Stimulated activated effector memory CD8-positive, alpha-beta T cell treated with anti-CD3 and anti-CD28 coated beads, Interleukin-12 subunit alpha, Interleukin-12 subunit beta, amount 100 ng/mL, for 72 hours (primary cell): ENCODE data around the gene DCAF17.
"Not testable (repeated sequence)": the region's sequence is repeated elsewhere in the genome, so short reads cannot be mapped to it uniquely, and the experiment has no call there.

Experiments
- ATAC-seq: fragments of 150-1000 bp; cut with Tn5 transposase; 2 replicates; pipeline ENCODE4 v1.10.0; 2021
- DNase-seq, 2 donors: peaks; one replicate each; pipeline ENCODE4 v3.0.0; 2021 to 2022; ENCODE audit warnings: low spot score in 2 of 2
- H3K27ac Mint-ChIP-seq: one replicate; pipeline ENCODE4 v1.8.0; 2022; ENCODE audit warnings: mild to moderate bottlenecking, mixed read lengths
- H3K36me3 Mint-ChIP-seq: one replicate; pipeline ENCODE4 v1.8.0; 2022; ENCODE audit warnings: mild to moderate bottlenecking, mixed read lengths
- H3K4me1 Mint-ChIP-seq: one replicate; pipeline ENCODE4 v1.8.0; 2022; ENCODE audit warnings: mixed read lengths
- H3K4me3 Mint-ChIP-seq: one replicate; pipeline ENCODE4 v1.8.0; 2022; ENCODE audit warnings: mild to moderate bottlenecking, mixed read lengths
- H3K9me3 Mint-ChIP-seq: one replicate; pipeline ENCODE4 v1.8.0; 2022; ENCODE audit warnings: mixed read lengths

DCAF17 gene

GRCh38 chr2:171422710-171423495, 11.1 kb upstream of the DCAF17 start:
- not testable (repeated sequence) for H3K9me3 Mint-ChIP-seq, DNase-seq, H3K36me3 Mint-ChIP-seq, H3K4me3 Mint-ChIP-seq, ATAC-seq, H3K27ac Mint-ChIP-seq
- peaks cover 15% of the 10 kb centered on the region for H3K4me1 Mint-ChIP-seq

GRCh38 chr2:171430516-171431410, 3.3 kb upstream of the DCAF17 start:
- no peak overlapping the region for H3K4me3 Mint-ChIP-seq
- no peaks in the 10 kb centered on the region for H3K9me3 Mint-ChIP-seq
- DNase-seq (no peak), ATAC-seq (no peak)
- no peak overlapping the region for H3K27ac Mint-ChIP-seq
- peaks cover 14% of the 10 kb centered on the region for H3K36me3 Mint-ChIP-seq
- H3K4me1 Mint-ChIP-seq, result peaks cover 26% of the 10 kb centered on the region

- Mint-ChIP-seq H3K9me3 (no peaks in the 10 kb centered on the region), H3K4me1 (peaks cover 26% of the 10 kb centered on the region), H3K4me3 (peak overlapping the region; percentile 89), H3K36me3 (peaks cover 23% of the 10 kb centered on the region), H3K27ac (peak overlapping the region; percentile 95)
- DNase-seq, result no peak
- no peak for ATAC-seq
Observed at GRCh38 chr2:171431677-171432167, 2.3 kb upstream of the DCAF17 start.

GRCh38 chr2:171432206-171432968, 1.6 kb upstream of the DCAF17 start:
- H3K36me3 Mint-ChIP-seq, result peaks cover 30% of the 10 kb centered on the region
- ATAC-seq, result no peak
- DNase-seq, result no peak

GRCh38 chr2:171432969-171433762, 860 bp upstream of the DCAF17 start:
- DNase-seq (peak in 1 of 2 donors; percentile 65), ATAC-seq (peak; percentile 14)
- Mint-ChIP-seq H3K4me3 (peak overlapping the region; percentile 89), H3K36me3 (peaks cover 38% of the 10 kb centered on the region), H3K9me3 (no peaks in the 10 kb centered on the region), H3K4me1 (peaks cover 26% of the 10 kb centered on the region), H3K27ac (peak overlapping the region; percentile 95)

More at GRCh38 chr2:171432206-171432968, 1.6 kb upstream of the DCAF17 start:
- Mint-ChIP-seq H3K27ac (peak overlapping the region; percentile 95), H3K4me1 (peaks cover 26% of the 10 kb centered on the region), H3K4me3 (peak overlapping the region; percentile 89), H3K9me3 (no peaks in the 10 kb centered on the region)

GRCh38 chr2:171433763-171434012, 338 bp upstream of the DCAF17 start, which contains the start of gene METTL8:
TSS of gene METTL8 (minus strand) at chr2:171433990. CDS start at chr2:171392185, 41,805 bp downstream.
- Mint-ChIP-seq H3K4me1 (peaks cover 31% of the 10 kb centered on the region), H3K9me3 (no peaks in the 10 kb centered on the region)

GRCh38 chr2:171436307-171436706, 2.3 kb downstream of the DCAF17 start:
- Mint-ChIP-seq H3K4me3 (no peak overlapping the region), H3K9me3 (no peaks in the 10 kb centered on the region), H3K27ac (no peak overlapping the region), H3K36me3 (peaks cover 69% of the 10 kb centered on the region), H3K4me1 (peaks cover 36% of the 10 kb centered on the region)
- ATAC-seq, result no peak
- DNase-seq, result no peak

More at GRCh38 chr2:171433763-171434012, 338 bp upstream of the DCAF17 start, which contains the start of gene METTL8:
- Mint-ChIP-seq H3K27ac (peak within 1 kb of the TSS; percentile 95), H3K36me3 (peaks cover 43% of the 10 kb centered on the region), H3K4me3 (peak within 1 kb of the TSS; percentile 89)
- no peak for ATAC-seq
- DNase-seq, result peak in 1 of 2 donors; percentile 93

GRCh38 chr2:171441470-171441869, 7.4 kb downstream of the DCAF17 start:
- Mint-ChIP-seq H3K9me3 (no peaks in the 10 kb centered on the region), H3K27ac (no peak overlapping the region), H3K4me3 (no peak overlapping the region), H3K36me3 (peaks cover 99% of the 10 kb centered on the region), H3K4me1 (peaks cover 10% of the 10 kb centered on the region)
- DNase-seq, result no peak
- no peak for ATAC-seq

- Mint-ChIP-seq H3K9me3 (no peaks in the 10 kb centered on the region), H3K4me1 (no peaks in the 10 kb centered on the region), H3K27ac (no peak overlapping the region), H3K4me3 (no peak overlapping the region), H3K36me3 (peaks cover 99% of the 10 kb centered on the region)
- ATAC-seq, result no peak
- DNase-seq, result no peak
Observed at GRCh38 chr2:171447675-171448074, 13.6 kb downstream of the DCAF17 start.

GRCh38 chr2:171451074-171451473, 17.0 kb downstream of the DCAF17 start:
- ATAC-seq, result no peak
- peaks cover 96% of the 10 kb centered on the region for H3K36me3 Mint-ChIP-seq
- H3K9me3 Mint-ChIP-seq, result no peaks in the 10 kb centered on the region
- H3K4me1 Mint-ChIP-seq, result no peaks in the 10 kb centered on the region
- no peak for DNase-seq
- no peak overlapping the region for H3K27ac Mint-ChIP-seq
- H3K4me3 Mint-ChIP-seq, result no peak overlapping the region

- no peak overlapping the region for H3K27ac Mint-ChIP-seq
- no peaks in the 10 kb centered on the region for H3K4me1 Mint-ChIP-seq
- H3K36me3 Mint-ChIP-seq, result peaks cover 86% of the 10 kb centered on the region
- H3K4me3 Mint-ChIP-seq, result no peak overlapping the region
- H3K9me3 Mint-ChIP-seq, result no peaks in the 10 kb centered on the region
- DNase-seq (no peak), ATAC-seq (no peak)
Observed at GRCh38 chr2:171452773-171453172, 18.7 kb downstream of the DCAF17 start.

GRCh38 chr2:171459498-171459897, 25.5 kb downstream of the DCAF17 start:
- ATAC-seq (no peak), DNase-seq (no peak)
- no peak overlapping the region for H3K27ac Mint-ChIP-seq
- peaks cover 68% of the 10 kb centered on the region for H3K36me3 Mint-ChIP-seq
- H3K4me3 Mint-ChIP-seq, result no peak overlapping the region
- H3K9me3 Mint-ChIP-seq, result no peaks in the 10 kb centered on the region
- no peaks in the 10 kb centered on the region for H3K4me1 Mint-ChIP-seq

- Mint-ChIP-seq H3K4me3 (no peak overlapping the region), H3K9me3 (no peaks in the 10 kb centered on the region), H3K4me1 (no peaks in the 10 kb centered on the region), H3K27ac (no peak overlapping the region), H3K36me3 (peaks cover 61% of the 10 kb centered on the region)
- no peak for ATAC-seq
- DNase-seq, result no peak
Observed at GRCh38 chr2:171460537-171460936, 26.5 kb downstream of the DCAF17 start.

GRCh38 chr2:171469176-171469575, 35.1 kb downstream of the DCAF17 start:
- DNase-seq (no peak), ATAC-seq (no peak)
- no peak overlapping the region for H3K4me3 Mint-ChIP-seq
- peaks cover 56% of the 10 kb centered on the region for H3K36me3 Mint-ChIP-seq
- H3K9me3 Mint-ChIP-seq, result no peaks in the 10 kb centered on the region
- no peak overlapping the region for H3K27ac Mint-ChIP-seq
- H3K4me1 Mint-ChIP-seq, result no peaks in the 10 kb centered on the region
